Measurements from ENCODE around the gene C19orf53.

DNA sequence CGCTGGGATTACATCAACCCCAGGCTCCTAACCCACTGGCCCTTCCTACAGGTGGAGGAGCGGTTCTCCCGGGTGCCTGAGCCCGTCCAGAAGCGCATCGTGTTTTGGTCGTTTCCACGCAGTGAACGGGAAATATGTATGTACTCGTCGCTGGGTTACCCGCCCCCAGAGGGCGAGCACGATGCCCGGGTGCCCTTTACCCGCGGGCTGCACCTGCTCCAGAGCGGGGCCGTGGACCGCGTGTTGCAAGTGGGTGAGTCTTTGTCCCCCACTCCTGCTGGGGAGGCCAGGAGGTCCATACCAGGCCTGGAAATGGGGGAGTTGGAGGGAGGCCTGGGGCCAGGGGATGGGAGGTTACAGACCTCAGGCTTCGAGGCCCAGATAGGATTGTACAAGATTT is 25.4 kb downstream of the C19orf53 start:
- TF ChIP-seq, protein P1, sequence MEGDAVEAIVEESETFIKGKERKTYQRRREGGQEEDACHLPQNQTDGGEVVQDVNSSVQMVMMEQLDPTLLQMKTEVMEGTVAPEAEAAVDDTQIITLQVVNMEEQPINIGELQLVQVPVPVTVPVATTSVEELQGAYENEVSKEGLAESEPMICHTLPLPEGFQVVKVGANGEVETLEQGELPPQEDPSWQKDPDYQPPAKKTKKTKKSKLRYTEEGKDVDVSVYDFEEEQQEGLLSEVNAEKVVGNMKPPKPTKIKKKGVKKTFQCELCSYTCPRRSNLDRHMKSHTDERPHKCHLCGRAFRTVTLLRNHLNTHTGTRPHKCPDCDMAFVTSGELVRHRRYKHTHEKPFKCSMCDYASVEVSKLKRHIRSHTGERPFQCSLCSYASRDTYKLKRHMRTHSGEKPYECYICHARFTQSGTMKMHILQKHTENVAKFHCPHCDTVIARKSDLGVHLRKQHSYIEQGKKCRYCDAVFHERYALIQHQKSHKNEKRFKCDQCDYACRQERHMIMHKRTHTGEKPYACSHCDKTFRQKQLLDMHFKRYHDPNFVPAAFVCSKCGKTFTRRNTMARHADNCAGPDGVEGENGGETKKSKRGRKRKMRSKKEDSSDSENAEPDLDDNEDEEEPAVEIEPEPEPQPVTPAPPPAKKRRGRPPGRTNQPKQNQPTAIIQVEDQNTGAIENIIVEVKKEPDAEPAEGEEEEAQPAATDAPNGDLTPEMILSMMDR (IDR thresholded peaks at IDR 0.05): no peak
- TF ChIP-seq EZH2 (IDR thresholded peaks at IDR 0.05): no peak
